Neural cell (in vitro differentiated cells): ENCODE measurements around the gene ITK. TPM values are rescaled to one million over a fixed set of nuclear protein-coding genes. Genes with fewer than 3 reads are reported as not detected.

Source experiments
- H2AFZ ChIP-seq: fragments of 200-600, 300-800 bp; sonication (generic), shearing (Covaris generic); 2 replicates; pipeline ENCODE4 v1.6.0; 2014; ENCODE audit warnings: low read depth, mild to moderate bottlenecking, antibody characterized with exemption, low read length, moderate library complexity
- H3F3A ChIP-seq: fragments of 200-600 bp; shearing (Covaris generic); 2 replicates; pipeline ENCODE4 v1.6.1; 2016; ENCODE audit warnings: mild to moderate bottlenecking, moderate library complexity, mixed read lengths, antibody characterized with exemption, low read length; ENCODE audit not compliant: insufficient read depth, poor library complexity, severe bottlenecking
- H3K27ac ChIP-seq: fragments of 200-600, 300-800 bp; sonication (generic), shearing (Covaris generic); 2 replicates; pipeline ENCODE4 v1.5.1; 2014; ENCODE audit warnings: mild to moderate bottlenecking, low read length, moderate library complexity
- H3K27me3 ChIP-seq: fragments of 300-800, 200-600 bp; sonication (generic), shearing (Covaris generic); 2 replicates; pipeline ENCODE4 v1.6.0; 2014; ENCODE audit warnings: mild to moderate bottlenecking, low read depth, low read length, moderate library complexity; ENCODE audit not compliant: insufficient read depth
- H3K36me3 ChIP-seq: fragments of 300-800, 200-600 bp; sonication (generic), shearing (Covaris generic); 2 replicates; pipeline ENCODE4 v1.5.1; 2014; ENCODE audit warnings: mild to moderate bottlenecking, antibody characterized with exemption, low read length, moderate library complexity; ENCODE audit not compliant: insufficient read depth
- H3K4me2 ChIP-seq: fragments of 300-800, 200-600 bp; sonication (generic), shearing (Covaris generic); 2 replicates; pipeline ENCODE4 v1.6.0; 2014; ENCODE audit warnings: mild to moderate bottlenecking, low read length
- H3K4me3 ChIP-seq: fragments of 300-800, 200-600 bp; sonication (generic), shearing (Covaris generic); 2 replicates; pipeline ENCODE4 v1.5.1; 2014; ENCODE audit warnings: mild to moderate bottlenecking, low read length, moderate library complexity
- H3K79me2 ChIP-seq: fragments of 200-600 bp; shearing (Covaris generic); replicated peaks from 2 replicates; pipeline ENCODE4 v1.6.0; 2014; ENCODE audit warnings: mild to moderate bottlenecking, low read length, moderate library complexity; ENCODE audit not compliant: insufficient read depth
- H3K9ac ChIP-seq: fragments of 300-800, 200-600 bp; sonication (generic), shearing (Covaris generic); 2 replicates; pipeline ENCODE4 v1.6.1; 2016; ENCODE audit warnings: mild to moderate bottlenecking, low read length, mixed read lengths
- H3K9me2 ChIP-seq: fragments of 200-600 bp; shearing (Covaris generic); 2 replicates; pipeline ENCODE4 v1.6.1; 2016; ENCODE audit warnings: mild to moderate bottlenecking, low read length, mixed read lengths; ENCODE audit not compliant: insufficient read depth
- H3K9me3 ChIP-seq: fragments of 200-600, 300-800 bp; sonication (generic), shearing (Covaris generic); 2 replicates; pipeline ENCODE4 v1.6.1; 2016; ENCODE audit warnings: mild to moderate bottlenecking, mixed run types, low read length, moderate library complexity, mixed read lengths
- H4K20me1 ChIP-seq: fragments of 200-600 bp; shearing (Covaris generic); 2 replicates; pipeline ENCODE4 v1.6.1; 2016; ENCODE audit warnings: mild to moderate bottlenecking, mixed run types; ENCODE audit not compliant: insufficient read depth
- EP300 ChIP-seq: fragments of 450-650 bp; conservative IDR thresholded peaks from 2 replicates; pipeline ENCODE4 v1.6.1; 2014; ENCODE audit warnings: antibody characterized with exemption, mild to moderate bottlenecking, moderate library complexity; ENCODE audit not compliant: poor library complexity, severe bottlenecking
- EZH2 ChIP-seq: fragments of 200-600, 300-800 bp; shearing (Covaris generic), sonication (generic); IDR thresholded peaks from 2 replicates; pipeline ENCODE4 v1.6.1; 2014; ENCODE audit warnings: antibody characterized with exemption, low read length, borderline replicate concordance, mild to moderate bottlenecking; ENCODE audit not compliant: insufficient read depth, poor library complexity, severe bottlenecking
- MXI1 ChIP-seq: fragments of 450-650 bp; conservative IDR thresholded peaks from 2 replicates; pipeline ENCODE4 v1.6.1; 2014; ENCODE audit warnings: antibody characterized with exemption, mild to moderate bottlenecking; ENCODE audit not compliant: poor library complexity, severe bottlenecking
- POLR2AphosphoS5 ChIP-seq: IDR thresholded peaks from 2 replicates; pipeline ENCODE4 v1.6.1; 2012
- RAD21 ChIP-seq: fragments of 450-650 bp; conservative IDR thresholded peaks from 2 replicates; pipeline ENCODE4 v1.6.1; 2014; ENCODE audit warnings: antibody characterized with exemption, mild to moderate bottlenecking, moderate library complexity
- SMC3 ChIP-seq: fragments of 450-650 bp; conservative IDR thresholded peaks from 2 replicates; pipeline ENCODE4 v1.6.1; 2014; ENCODE audit warnings: antibody characterized with exemption, mild to moderate bottlenecking, moderate library complexity; ENCODE audit not compliant: poor library complexity
- TAF1 ChIP-seq: IDR thresholded peaks from 2 replicates; pipeline ENCODE4 v1.6.1; 2012; ENCODE audit warnings: low read depth
- polyA plus RNA-seq: library from polyadenylated mRNA; depleted of rRNA; stranded (reverse); fragments of >200 nt; gene quantifications from 2 replicates; pipeline ENCODE4 v1.2.3, GENCODE V29; 2014
- TF ChIP-seq, protein P1 (sequence below): IDR thresholded peaks from 2 replicates; pipeline ENCODE4 v1.6.1; 2012; ENCODE audit warnings: borderline replicate concordance
- TF ChIP-seq, protein P2 (sequence below): fragments of 450-650 bp; IDR thresholded peaks from 2 replicates; pipeline ENCODE4 v1.5.1; 2014; ENCODE audit warnings: antibody characterized with exemption, mild to moderate bottlenecking, moderate library complexity; ENCODE audit not compliant: poor library complexity, severe bottlenecking

Gene ITK
- polyA plus RNA-seq, 1 donor from 2014 or later: not detected

DNA sequence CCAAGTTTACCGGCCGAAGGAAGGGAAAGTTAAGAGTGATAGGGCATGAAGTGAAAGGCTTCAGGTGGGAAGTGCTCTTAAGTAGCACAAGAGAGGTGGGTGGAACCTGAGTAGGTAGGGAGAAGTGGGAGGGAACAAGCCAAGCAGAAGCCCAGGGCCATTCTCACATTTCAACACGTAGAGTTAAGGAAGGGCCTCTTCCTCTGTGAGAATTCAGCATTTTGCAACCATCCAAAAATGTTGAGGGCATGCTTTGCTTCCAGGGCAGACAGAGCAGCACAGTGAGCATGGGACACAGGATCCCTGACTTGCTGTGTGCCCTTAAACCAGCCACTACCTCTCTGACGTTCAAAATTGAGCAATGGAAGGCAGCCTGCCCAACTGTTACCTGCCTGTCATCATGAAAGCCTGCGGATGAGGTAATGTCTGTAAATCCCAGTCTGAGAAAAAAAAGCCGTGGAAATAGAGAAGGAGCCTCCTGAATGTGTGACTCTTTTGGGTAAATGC is 88.6 kb downstream of the ITK start:
- H4K20me1 ChIP-seq: no peaks in the 10 kb centered on the region

DNA sequence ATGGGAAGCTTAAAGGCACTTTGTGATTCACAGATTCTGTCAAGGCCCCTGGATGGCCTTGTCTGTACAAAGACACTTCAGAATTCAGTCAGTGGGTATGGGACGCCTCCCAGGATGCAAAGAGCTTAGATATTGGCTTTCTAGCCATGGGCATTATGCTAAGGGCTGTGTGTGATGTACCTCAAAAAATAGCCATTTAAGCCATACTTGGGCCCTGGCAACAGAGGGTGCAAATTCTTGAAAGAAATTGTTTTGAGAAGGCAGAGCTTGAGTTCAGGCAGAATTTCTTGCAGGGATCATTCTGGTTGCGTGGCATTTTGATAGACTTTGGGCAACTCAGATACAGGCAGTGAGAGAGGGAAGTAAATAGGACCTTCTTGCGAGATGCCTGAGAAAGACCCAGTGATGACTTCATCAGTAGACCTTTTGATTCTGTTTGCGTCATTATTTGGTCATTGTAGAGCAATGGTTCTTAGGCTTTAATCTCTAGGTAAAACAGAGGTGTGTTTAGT is 89.2 kb downstream of the ITK start:
- Histone ChIP-seq H3K27ac (no peak overlapping the region), H3K36me3 (no peaks in the 10 kb centered on the region), H3K27me3 (no peaks in the 10 kb centered on the region), H3K4me2 (no peak overlapping the region), H3K9me2 (no peaks in the 10 kb centered on the region), H3K4me3 (peak overlapping the region; percentile 23), H2AFZ (no peak overlapping the region), H3K9me3 (no peaks in the 10 kb centered on the region), H4K20me1 (no peaks in the 10 kb centered on the region), H3F3A (no peaks in the 10 kb centered on the region), H3K9ac (no peak overlapping the region), H3K79me2 (peaks cover 71% of the 10 kb centered on the region)
- TF ChIP-seq POLR2AphosphoS5 (no peak), EP300 (no peak), MXI1 (no peak), TAF1 (no peak), EZH2 (no peak), RAD21 (no peak), SMC3 (no peak)
- TF ChIP-seq, protein P1, sequence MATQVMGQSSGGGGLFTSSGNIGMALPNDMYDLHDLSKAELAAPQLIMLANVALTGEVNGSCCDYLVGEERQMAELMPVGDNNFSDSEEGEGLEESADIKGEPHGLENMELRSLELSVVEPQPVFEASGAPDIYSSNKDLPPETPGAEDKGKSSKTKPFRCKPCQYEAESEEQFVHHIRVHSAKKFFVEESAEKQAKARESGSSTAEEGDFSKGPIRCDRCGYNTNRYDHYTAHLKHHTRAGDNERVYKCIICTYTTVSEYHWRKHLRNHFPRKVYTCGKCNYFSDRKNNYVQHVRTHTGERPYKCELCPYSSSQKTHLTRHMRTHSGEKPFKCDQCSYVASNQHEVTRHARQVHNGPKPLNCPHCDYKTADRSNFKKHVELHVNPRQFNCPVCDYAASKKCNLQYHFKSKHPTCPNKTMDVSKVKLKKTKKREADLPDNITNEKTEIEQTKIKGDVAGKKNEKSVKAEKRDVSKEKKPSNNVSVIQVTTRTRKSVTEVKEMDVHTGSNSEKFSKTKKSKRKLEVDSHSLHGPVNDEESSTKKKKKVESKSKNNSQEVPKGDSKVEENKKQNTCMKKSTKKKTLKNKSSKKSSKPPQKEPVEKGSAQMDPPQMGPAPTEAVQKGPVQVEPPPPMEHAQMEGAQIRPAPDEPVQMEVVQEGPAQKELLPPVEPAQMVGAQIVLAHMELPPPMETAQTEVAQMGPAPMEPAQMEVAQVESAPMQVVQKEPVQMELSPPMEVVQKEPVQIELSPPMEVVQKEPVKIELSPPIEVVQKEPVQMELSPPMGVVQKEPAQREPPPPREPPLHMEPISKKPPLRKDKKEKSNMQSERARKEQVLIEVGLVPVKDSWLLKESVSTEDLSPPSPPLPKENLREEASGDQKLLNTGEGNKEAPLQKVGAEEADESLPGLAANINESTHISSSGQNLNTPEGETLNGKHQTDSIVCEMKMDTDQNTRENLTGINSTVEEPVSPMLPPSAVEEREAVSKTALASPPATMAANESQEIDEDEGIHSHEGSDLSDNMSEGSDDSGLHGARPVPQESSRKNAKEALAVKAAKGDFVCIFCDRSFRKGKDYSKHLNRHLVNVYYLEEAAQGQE: no peak
- TF ChIP-seq, protein P2, sequence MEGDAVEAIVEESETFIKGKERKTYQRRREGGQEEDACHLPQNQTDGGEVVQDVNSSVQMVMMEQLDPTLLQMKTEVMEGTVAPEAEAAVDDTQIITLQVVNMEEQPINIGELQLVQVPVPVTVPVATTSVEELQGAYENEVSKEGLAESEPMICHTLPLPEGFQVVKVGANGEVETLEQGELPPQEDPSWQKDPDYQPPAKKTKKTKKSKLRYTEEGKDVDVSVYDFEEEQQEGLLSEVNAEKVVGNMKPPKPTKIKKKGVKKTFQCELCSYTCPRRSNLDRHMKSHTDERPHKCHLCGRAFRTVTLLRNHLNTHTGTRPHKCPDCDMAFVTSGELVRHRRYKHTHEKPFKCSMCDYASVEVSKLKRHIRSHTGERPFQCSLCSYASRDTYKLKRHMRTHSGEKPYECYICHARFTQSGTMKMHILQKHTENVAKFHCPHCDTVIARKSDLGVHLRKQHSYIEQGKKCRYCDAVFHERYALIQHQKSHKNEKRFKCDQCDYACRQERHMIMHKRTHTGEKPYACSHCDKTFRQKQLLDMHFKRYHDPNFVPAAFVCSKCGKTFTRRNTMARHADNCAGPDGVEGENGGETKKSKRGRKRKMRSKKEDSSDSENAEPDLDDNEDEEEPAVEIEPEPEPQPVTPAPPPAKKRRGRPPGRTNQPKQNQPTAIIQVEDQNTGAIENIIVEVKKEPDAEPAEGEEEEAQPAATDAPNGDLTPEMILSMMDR: no peak

More for the DNA sequence above, 88.6 kb downstream of the ITK start:
- H3K27me3 ChIP-seq: no peaks in the 10 kb centered on the region
- no peak overlapping the region for H3K9ac ChIP-seq
- H3K9me2 ChIP-seq: no peaks in the 10 kb centered on the region
- no peaks in the 10 kb centered on the region for H3F3A ChIP-seq
- H3K9me3 ChIP-seq: no peaks in the 10 kb centered on the region
- H3K27ac ChIP-seq: no peak overlapping the region
- TF ChIP-seq MXI1 (no peak), EZH2 (no peak), RAD21 (no peak), POLR2AphosphoS5 (no peak), EP300 (no peak), TAF1 (no peak), SMC3 (no peak)
- TF ChIP-seq, protein P1: no peak
- TF ChIP-seq, protein P2: no peak
- H3K4me3 ChIP-seq: peak overlapping the region; percentile 23
- no peak overlapping the region for H2AFZ ChIP-seq
- H3K36me3 ChIP-seq: no peaks in the 10 kb centered on the region
- no peak overlapping the region for H3K4me2 ChIP-seq
- H3K79me2 ChIP-seq: peaks cover 66% of the 10 kb centered on the region
